NCI-H345 (cell line): Measurements from ENCODE around the gene GPR152.

Experiments
- DNase-seq: peaks from one replicate; lab custom pipeline; 2025; lab: John Stamatoyannopoulos, UW

Gene GPR152

GRCh38 chr11:67452141-67452952 is at the start of gene GPR152:
Gene GPR152 (minus strand): TSS chr11:67452729. CDS start chr11:67452724, 5 bp downstream.
- DNase-seq, result no peak

- DNase-seq, result no peak
Observed at GRCh38 chr11:67501854-67502253, 49.3 kb upstream of the GPR152 start.

GRCh38 chr11:67500831-67501715 is 48.5 kb upstream of the GPR152 start:
- DNase-seq, result no peak

- no peak for DNase-seq
Observed at GRCh38 chr11:67500484-67500821, 47.9 kb upstream of the GPR152 start.

- DNase-seq, result no peak
Observed at GRCh38 chr11:67499808-67500483, 47.4 kb upstream of the GPR152 start.

GRCh38 chr11:67498544-67498972 is 46.0 kb upstream of the GPR152 start:
- DNase-seq, result no peak

- DNase-seq, result no peak
Observed at GRCh38 chr11:67497656-67498291, 45.2 kb upstream of the GPR152 start.

GRCh38 chr11:67496113-67496512 is 43.6 kb upstream of the GPR152 start:
- no peak for DNase-seq

GRCh38 chr11:67495234-67496005 is 42.9 kb upstream of the GPR152 start:
- DNase-seq, result no peak

- no peak for DNase-seq
Observed at GRCh38 chr11:67494371-67495233, 42.1 kb upstream of the GPR152 start.

- no peak for DNase-seq
Observed at GRCh38 chr11:67493548-67494370, 41.2 kb upstream of the GPR152 start.

GRCh38 chr11:67492801-67493547 is 40.4 kb upstream of the GPR152 start:
- DNase-seq, result no peak

- DNase-seq, result no peak
Observed at GRCh38 chr11:67492069-67492727, 39.7 kb upstream of the GPR152 start.

- no peak for DNase-seq
Observed at GRCh38 chr11:67491276-67492068, 38.9 kb upstream of the GPR152 start.

- DNase-seq, result peak; percentile 15
Observed at GRCh38 chr11:67490727-67491065, 38.2 kb upstream of the GPR152 start.

GRCh38 chr11:67489885-67490726 is 37.6 kb upstream of the GPR152 start:
- DNase-seq, result no peak
